GM13977 (cell line): ENCODE measurements around the gene USP44.

Experiments used
- DNase-seq: peaks from one replicate; pipeline ENCODE4 v3.0.0; 2012; ENCODE audit warnings: low spot score
- in situ Hi-C: fragments of 300-500 bp; cut with MboI; formaldehyde crosslinking; loops from one replicate; pipeline ENCODE4 v1.12.0; 2022; ENCODE audit warnings: low sequenced_read_pairs, low pct_unique_long_range_greater_than_20kb, mixed read lengths, inconsistent platforms; ENCODE audit not compliant: unreplicated experiment
- TF ChIP-seq, protein P1 (sequence below): IDR thresholded peaks from 2 replicates; pipeline ENCODE4 v1.5.1; 2012; ENCODE audit warnings: mild to moderate bottlenecking, control low read depth; ENCODE audit not compliant: insufficient read depth; ENCODE audit errors: extremely low read depth, missing control alignments

Gene USP44

DNA sequence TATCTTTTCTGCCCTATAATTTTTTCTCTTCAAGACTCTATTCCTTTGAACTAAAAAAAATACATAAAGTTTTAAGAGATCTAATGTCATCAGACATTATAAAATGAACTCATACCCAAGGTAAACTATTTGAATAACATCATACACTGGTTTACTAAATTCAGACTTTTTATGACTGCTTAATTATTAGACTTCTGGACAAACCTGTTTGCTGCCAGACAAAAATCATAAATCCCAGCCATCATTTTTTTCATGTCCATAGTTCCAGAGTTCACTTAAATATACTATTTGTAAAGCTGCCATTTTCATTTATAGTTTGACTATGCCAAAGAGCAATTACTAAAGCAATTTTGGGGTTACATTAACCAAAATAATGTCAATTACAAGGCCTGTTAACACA, 34.0 kb downstream of the USP44 start:
- DNase-seq = no peak
- in situ Hi-C loops = loop anchor here (25.0 kb wide), 1 partner anchor 405 kb away; no protein-coding TSS in a partner anchor
- TF ChIP-seq, protein P1, sequence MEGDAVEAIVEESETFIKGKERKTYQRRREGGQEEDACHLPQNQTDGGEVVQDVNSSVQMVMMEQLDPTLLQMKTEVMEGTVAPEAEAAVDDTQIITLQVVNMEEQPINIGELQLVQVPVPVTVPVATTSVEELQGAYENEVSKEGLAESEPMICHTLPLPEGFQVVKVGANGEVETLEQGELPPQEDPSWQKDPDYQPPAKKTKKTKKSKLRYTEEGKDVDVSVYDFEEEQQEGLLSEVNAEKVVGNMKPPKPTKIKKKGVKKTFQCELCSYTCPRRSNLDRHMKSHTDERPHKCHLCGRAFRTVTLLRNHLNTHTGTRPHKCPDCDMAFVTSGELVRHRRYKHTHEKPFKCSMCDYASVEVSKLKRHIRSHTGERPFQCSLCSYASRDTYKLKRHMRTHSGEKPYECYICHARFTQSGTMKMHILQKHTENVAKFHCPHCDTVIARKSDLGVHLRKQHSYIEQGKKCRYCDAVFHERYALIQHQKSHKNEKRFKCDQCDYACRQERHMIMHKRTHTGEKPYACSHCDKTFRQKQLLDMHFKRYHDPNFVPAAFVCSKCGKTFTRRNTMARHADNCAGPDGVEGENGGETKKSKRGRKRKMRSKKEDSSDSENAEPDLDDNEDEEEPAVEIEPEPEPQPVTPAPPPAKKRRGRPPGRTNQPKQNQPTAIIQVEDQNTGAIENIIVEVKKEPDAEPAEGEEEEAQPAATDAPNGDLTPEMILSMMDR = no peak

DNA sequence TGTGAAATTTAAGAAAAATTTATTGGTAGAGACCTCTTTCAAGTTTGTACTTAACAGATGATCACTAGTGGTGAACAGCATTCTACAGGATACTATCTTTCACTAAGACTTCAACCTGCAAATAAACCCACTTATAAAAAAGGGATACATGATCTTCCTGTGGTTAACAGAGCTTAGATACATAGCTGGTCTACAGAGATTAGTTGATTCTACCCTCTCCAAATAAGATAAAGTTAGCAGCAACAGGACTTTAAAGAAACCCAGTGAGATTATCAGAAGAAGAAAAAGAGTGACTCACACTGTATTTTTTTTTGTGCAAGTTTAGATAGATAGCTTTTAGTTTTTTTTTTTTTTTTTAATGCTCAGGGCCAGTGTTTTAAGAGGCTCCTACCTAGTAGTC, 34.5 kb downstream of the USP44 start:
- no peak for DNase-seq

GRCh38 chr12:95515197-95515596, 36.1 kb downstream of the USP44 start:
- in situ Hi-C loops = loop anchor here (25.0 kb wide), 1 partner anchor 403 kb away; no protein-coding TSS in a partner anchor
- TF ChIP-seq, protein P1 = no peak
- no peak for DNase-seq

More for the DNA sequence above, 34.5 kb downstream of the USP44 start:
- TF ChIP-seq, protein P1 = no peak
- in situ Hi-C loops = loop anchor here (25.0 kb wide), 1 partner anchor 404 kb away; no protein-coding TSS in a partner anchor

- TF ChIP-seq, protein P1 = no peak
- no peak for DNase-seq
- in situ Hi-C loops = loop anchor here (25.0 kb wide), 1 partner anchor 401 kb away; no protein-coding TSS in a partner anchor
Measured at GRCh38 chr12:95513599-95513998, 37.7 kb downstream of the USP44 start.

DNA sequence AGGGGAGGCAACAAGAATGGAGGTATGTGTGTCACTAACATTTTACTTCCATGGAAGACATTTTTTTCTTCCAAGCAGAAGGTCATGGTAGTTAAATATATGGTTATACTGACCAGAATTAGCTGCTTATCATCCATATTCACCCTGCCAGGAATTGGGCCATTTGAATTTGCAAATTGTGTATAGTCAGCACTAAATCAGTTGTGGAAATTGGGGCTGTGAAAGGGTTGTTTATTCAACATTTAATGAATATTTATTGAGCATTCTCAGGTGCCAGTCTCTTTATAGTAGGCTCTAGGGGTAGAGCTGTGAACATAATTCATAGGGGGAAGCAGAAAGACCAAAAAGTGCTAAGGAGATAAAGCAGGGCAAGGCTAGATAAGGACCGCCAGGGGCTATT, 39.3 kb downstream of the USP44 start:
- in situ Hi-C loops = loop anchor here (25.0 kb wide), 1 partner anchor 400 kb away; no protein-coding TSS in a partner anchor
- TF ChIP-seq, protein P1 = no peak
- DNase-seq = no peak

GRCh38 chr12:95509300-95509699, 42.0 kb downstream of the USP44 start:
- TF ChIP-seq, protein P1 = no peak
- in situ Hi-C loops = loop anchor here (25.0 kb wide), 1 partner anchor 397 kb away; no protein-coding TSS in a partner anchor
- DNase-seq = no peak
